NB4 (cell line): Measurements from ENCODE around the gene IQGAP3.

Experiments
- CTCF ChIP-seq: IDR thresholded peaks from one replicate; pipeline ENCODE4 v1.5.1; 2012; ENCODE audit warnings: low read depth, low read length
- MAX ChIP-seq: IDR thresholded peaks from 2 replicates; pipeline ENCODE4 v1.6.1; 2011; ENCODE audit warnings: low read depth, low read length
- POLR2A ChIP-seq: IDR thresholded peaks from 2 replicates; pipeline ENCODE4 v1.6.1; 2011; ENCODE audit warnings: mild to moderate bottlenecking; ENCODE audit not compliant: insufficient read length; ENCODE audit errors: extremely low read depth

DNA sequence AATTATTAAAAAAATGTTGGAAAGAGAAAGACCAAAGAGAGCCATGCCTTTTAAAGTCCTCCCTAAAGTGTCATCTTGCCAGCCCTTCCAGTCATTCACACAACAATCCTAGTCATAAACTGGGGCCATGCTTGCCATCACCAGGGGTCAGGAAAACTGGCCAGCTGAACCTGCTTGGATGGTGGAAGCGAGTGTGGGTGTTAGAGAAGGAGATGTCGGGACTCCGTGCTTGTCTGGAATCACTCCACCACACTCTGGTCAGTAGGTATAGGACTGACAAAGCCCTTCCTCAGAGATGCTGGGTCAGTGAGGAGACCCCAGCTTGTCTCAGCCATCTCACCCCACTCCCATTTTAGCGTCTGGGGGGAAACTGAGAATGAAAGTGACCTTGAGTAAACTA, 43.6 kb upstream of the IQGAP3 start:
- TF ChIP-seq CTCF, result no peak
- TF ChIP-seq MAX, result no peak
- no peak for TF ChIP-seq POLR2A
